Panc1 (cell line): ENCODE results near the gene C11orf24. TPM values are rescaled to one million over a fixed set of nuclear protein-coding genes. Genes with fewer than 3 reads are reported as not detected.

Source experiments
- ATAC-seq: fragments of 200-7000 bp; cut with Tn5 transposase; 2 replicates; pipeline ENCODE4 v1.9.1; 2020; ENCODE audit warnings: mild to moderate bottlenecking, moderate library complexity
- BruUV-seq: library from RNA; stranded (reverse); fragments of 400-500 nt; replicated peaks from 2 replicates; lab custom pipeline; 2021; lab: Mats Ljungman, UMichigan
- CTCF ChIA-PET: fragments of 300-600 bp; sonication (Branson Sonifier 250); formaldehyde crosslinking; loops from one replicate; lab custom pipeline; 2022; ENCODE audit warnings: antibody characterized with exemption; lab: Charles Lee
- POLR2A ChIA-PET: fragments of 300-600 bp; sonication (Branson Sonifier 250); formaldehyde crosslinking; loops from one replicate; lab custom pipeline; 2022; ENCODE audit warnings: antibody characterized with exemption; lab: Charles Lee
- DNase-seq: peaks from one replicate; pipeline ENCODE4 v3.0.0-alpha.2; 2010; ENCODE audit warnings: low read depth, low spot score
- H3K27ac ChIP-seq: 2 replicates; pipeline ENCODE4 v1.5.1; 2011; ENCODE audit warnings: mild to moderate bottlenecking, low read length, inconsistent platforms
- H3K27me3 ChIP-seq: fragments of 200-500 bp; sonication (Bioruptor generic); 2 replicates; pipeline ENCODE4 v1.6.0; 2014; ENCODE audit warnings: low read length, inconsistent platforms; ENCODE audit not compliant: control insufficient read depth, insufficient read depth
- H3K36me3 ChIP-seq: fragments of 200-500 bp; sonication (Bioruptor generic); 2 replicates; pipeline ENCODE4 v1.5.1; 2014; ENCODE audit warnings: inconsistent platforms, mild to moderate bottlenecking, low read length, moderate library complexity; ENCODE audit not compliant: control insufficient read depth, insufficient read depth
- H3K4me1 ChIP-seq: 2 replicates; pipeline ENCODE4 v1.5.1; 2011; ENCODE audit warnings: inconsistent platforms, mild to moderate bottlenecking, low read length, moderate library complexity; ENCODE audit not compliant: control insufficient read depth, insufficient read depth
- H3K4me3 ChIP-seq, 2 experiments: 2 replicates each; pipeline ENCODE4 v1.5.1; 2011 to 2012; ENCODE audit warnings: low read depth in 2 of 2, low read length in 2 of 2, mild to moderate bottlenecking in 2 of 2, inconsistent platforms in 1 of 2, moderate library complexity in 1 of 2
- H3K9me3 ChIP-seq: fragments of 200-500 bp; sonication (Bioruptor generic); 2 replicates; pipeline ENCODE4 v1.5.1; 2014; ENCODE audit warnings: low read depth, mild to moderate bottlenecking, inconsistent platforms, low read length, moderate library complexity; ENCODE audit not compliant: control insufficient read depth, insufficient read depth
- CTCF ChIP-seq: fragments of 450-650 bp; IDR thresholded peaks from 2 replicates; pipeline ENCODE4 v1.5.1; 2017; ENCODE audit warnings: mild to moderate bottlenecking
- POLR2AphosphoS5 ChIP-seq: IDR thresholded peaks from 2 replicates; pipeline ENCODE4 v1.6.1; 2012; ENCODE audit warnings: mild to moderate bottlenecking, low read depth, low read length, moderate library complexity
- SIN3A ChIP-seq: IDR thresholded peaks from 2 replicates; pipeline ENCODE4 v1.6.1; 2012; ENCODE audit warnings: low read depth, mild to moderate bottlenecking, low read length, moderate library complexity, borderline replicate concordance; ENCODE audit not compliant: insufficient read depth
- TCF7L2 ChIP-seq: IDR thresholded peaks from 2 replicates; pipeline ENCODE4 v1.6.1; 2011; ENCODE audit warnings: mild to moderate bottlenecking, low read depth, low read length, inconsistent platforms
- in situ Hi-C: cut with HindIII; loops from 2 replicates; pipeline ENCODE4 v1.10.0; 2016; ENCODE audit warnings: low sequenced_read_pairs, low pct_unique_long_range_greater_than_20kb
- intact Hi-C: fragments of 100-400 bp; cut with micrococcal nuclease; formaldehyde crosslinking; loops from one replicate; pipeline ENCODE4 v1.10.0; 2022; ENCODE audit not compliant: unreplicated experiment
- total RNA-seq: library from RNA; stranded (reverse); gene quantifications from one replicate; pipeline ENCODE4 v1.2.1, GENCODE V29; 2021; ENCODE audit not compliant: unreplicated experiment
- TF ChIP-seq, protein P1 (sequence below), 2 experiments: IDR thresholded peaks; 2 replicates each; pipeline ENCODE4 v1.6.1; 2011 to 2012; ENCODE audit warnings: low read depth in 2 of 2, control low read depth in 1 of 2, low read length in 1 of 2, mild to moderate bottlenecking in 1 of 2, moderate library complexity in 1 of 2; ENCODE audit not compliant: insufficient read depth in 1 of 2

Gene C11orf24
- total RNA-seq, 1 experiment from 2014 or later = 53.1 TPM

DNA sequence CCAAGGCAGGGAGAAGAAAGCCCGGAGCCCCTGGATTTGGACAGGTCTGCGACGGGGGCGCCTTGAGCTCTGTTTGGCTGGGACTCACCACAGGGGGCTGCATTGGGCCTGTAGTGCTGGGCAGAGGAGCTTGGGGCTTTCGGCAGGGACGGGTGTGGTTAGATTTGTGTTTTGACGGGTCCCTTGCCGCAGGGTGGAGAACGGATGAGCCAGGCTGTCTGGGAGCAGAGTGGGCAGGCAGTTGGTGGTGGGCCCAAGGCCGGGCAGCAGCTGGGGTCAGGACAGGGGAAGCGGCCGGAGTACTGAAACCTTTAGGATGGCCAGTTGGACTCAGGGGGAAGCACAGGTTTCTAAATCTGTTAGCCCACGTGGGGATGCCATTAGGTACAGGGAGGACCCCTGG, 13.4 kb downstream of the C11orf24 start:
- Histone ChIP-seq H3K4me3 (no peak overlapping the region), H3K27me3 (no peaks in the 10 kb centered on the region), H3K36me3 (no peaks in the 10 kb centered on the region), H3K9me3 (no peaks in the 10 kb centered on the region), H3K4me1 (peaks cover 13% of the 10 kb centered on the region), H3K27ac (peak overlapping the region; percentile 74; the same call in 1 of the 2 replicates)
- in situ Hi-C loops = no loop called here
- POLR2A ChIA-PET = no interaction called here
- TF ChIP-seq CTCF = no peak
- TF ChIP-seq POLR2AphosphoS5 = no peak
- no peak for TF ChIP-seq SIN3A
- no peak for TF ChIP-seq TCF7L2
- TF ChIP-seq, protein P1, sequence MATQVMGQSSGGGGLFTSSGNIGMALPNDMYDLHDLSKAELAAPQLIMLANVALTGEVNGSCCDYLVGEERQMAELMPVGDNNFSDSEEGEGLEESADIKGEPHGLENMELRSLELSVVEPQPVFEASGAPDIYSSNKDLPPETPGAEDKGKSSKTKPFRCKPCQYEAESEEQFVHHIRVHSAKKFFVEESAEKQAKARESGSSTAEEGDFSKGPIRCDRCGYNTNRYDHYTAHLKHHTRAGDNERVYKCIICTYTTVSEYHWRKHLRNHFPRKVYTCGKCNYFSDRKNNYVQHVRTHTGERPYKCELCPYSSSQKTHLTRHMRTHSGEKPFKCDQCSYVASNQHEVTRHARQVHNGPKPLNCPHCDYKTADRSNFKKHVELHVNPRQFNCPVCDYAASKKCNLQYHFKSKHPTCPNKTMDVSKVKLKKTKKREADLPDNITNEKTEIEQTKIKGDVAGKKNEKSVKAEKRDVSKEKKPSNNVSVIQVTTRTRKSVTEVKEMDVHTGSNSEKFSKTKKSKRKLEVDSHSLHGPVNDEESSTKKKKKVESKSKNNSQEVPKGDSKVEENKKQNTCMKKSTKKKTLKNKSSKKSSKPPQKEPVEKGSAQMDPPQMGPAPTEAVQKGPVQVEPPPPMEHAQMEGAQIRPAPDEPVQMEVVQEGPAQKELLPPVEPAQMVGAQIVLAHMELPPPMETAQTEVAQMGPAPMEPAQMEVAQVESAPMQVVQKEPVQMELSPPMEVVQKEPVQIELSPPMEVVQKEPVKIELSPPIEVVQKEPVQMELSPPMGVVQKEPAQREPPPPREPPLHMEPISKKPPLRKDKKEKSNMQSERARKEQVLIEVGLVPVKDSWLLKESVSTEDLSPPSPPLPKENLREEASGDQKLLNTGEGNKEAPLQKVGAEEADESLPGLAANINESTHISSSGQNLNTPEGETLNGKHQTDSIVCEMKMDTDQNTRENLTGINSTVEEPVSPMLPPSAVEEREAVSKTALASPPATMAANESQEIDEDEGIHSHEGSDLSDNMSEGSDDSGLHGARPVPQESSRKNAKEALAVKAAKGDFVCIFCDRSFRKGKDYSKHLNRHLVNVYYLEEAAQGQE (IDR thresholded peaks at IDR 0.05; ENCODE audit: insufficient read depth in 1 of 2, low read depth in 2 of 2, low read length in 1 of 2) = no peak
- intact Hi-C loops = loop anchor here (5.0 to 10.0 kb wide), 2 partner anchors 124 to 186 kb away; no protein-coding TSS in a partner anchor
- CTCF ChIA-PET = interaction anchor here (0.6 to 2.6 kb wide), 3 partner anchors 39 to 125 kb away, joined by 3 to 40 read pairs (median 4); no protein-coding TSS in a partner anchor
- no TSS peak for BruUV-seq
- DNase-seq (no peak), ATAC-seq (no peak)

- peak overlapping the region in 1 of 2 experiments; percentile 7; a peak in 1 of 4 replicates for H3K4me3 ChIP-seq
- intact Hi-C loops = loop anchor here (1.0 to 10.0 kb wide), 3 partner anchors 41 to 187 kb away; no protein-coding TSS in a partner anchor
Measured at GRCh38 chr11:68257477-68258362, 14.1 kb downstream of the C11orf24 start.

More at GRCh38 chr11:68257477-68258362, 14.1 kb downstream of the C11orf24 start:
- H3K27me3 ChIP-seq = no peaks in the 10 kb centered on the region
- no peaks in the 10 kb centered on the region for H3K36me3 ChIP-seq
- peak overlapping the region; percentile 74; the same call in 1 of the 2 replicates for H3K27ac ChIP-seq
- in situ Hi-C loops = no loop called here
- ATAC-seq = peak; percentile 91
- H3K4me1 ChIP-seq = peaks cover 13% of the 10 kb centered on the region
- peak; percentile 57 for DNase-seq
- no TSS peak for BruUV-seq
- POLR2A ChIA-PET = interaction anchor here (0.6 kb wide), 1 partner anchor 64 kb away, joined by 3 read pairs; no protein-coding TSS in a partner anchor
- no peaks in the 10 kb centered on the region for H3K9me3 ChIP-seq
- CTCF ChIA-PET = interaction anchor here (0.6 to 2.6 kb wide), 7 partner anchors 24 to 125 kb away, joined by 3 to 40 read pairs (median 3); no protein-coding TSS in a partner anchor
- no peak for TF ChIP-seq POLR2AphosphoS5
- no peak for TF ChIP-seq TCF7L2
- TF ChIP-seq CTCF = peak; percentile 96
- TF ChIP-seq, protein P1 (IDR thresholded peaks at IDR 0.05; ENCODE audit: insufficient read depth in 1 of 2, low read depth in 2 of 2, low read length in 1 of 2) = no peak
- no peak for TF ChIP-seq SIN3A
